Naive thymus-derived CD4-positive, alpha-beta T cell (primary cell): Measurements from ENCODE around the gene FBP2. TPM values are rescaled to one million over a fixed set of nuclear protein-coding genes. Genes with fewer than 3 reads are reported as not detected.
A peak's percentile ranks its signal among the peaks of the same experiment; 100 is the strongest.
"Not testable (repeated sequence)": the region's sequence is repeated elsewhere in the genome, so short reads cannot be mapped to it uniquely, and the experiment has no call there.

Source experiments
- ATAC-seq: fragments of 150-1000 bp; cut with Tn5 transposase; 2 replicates; pipeline ENCODE4 v1.10.0; 2021; ENCODE audit warnings: mild to moderate bottlenecking, moderate library complexity
- CTCF ChIA-PET: fragments of 350-600 bp; sonication (Branson Sonifier 250); formaldehyde crosslinking; loops from one replicate; lab custom pipeline; 2021; ENCODE audit warnings: antibody characterized with exemption; lab: Charles Lee
- POLR2A ChIA-PET: fragments of 350-600 bp; sonication (Branson Sonifier 250); formaldehyde crosslinking; loops from one replicate; lab custom pipeline; 2021; ENCODE audit warnings: antibody characterized with exemption, inconsistent platforms; lab: Charles Lee
- DNase-seq, 9 donors: peaks; one replicate each; pipeline versions ENCODE4 v3.0.0 to v3.0.0-alpha.2; 2020 to 2022; ENCODE audit warnings: mixed read lengths in 1 of 9
- H3K27ac ChIP-seq: one replicate; pipeline ENCODE4 v1.7.0; 2013; ENCODE audit warnings: mild to moderate bottlenecking, low read depth, low read length, moderate library complexity
- H3K27me3 ChIP-seq, 2 donors: one replicate each; pipeline ENCODE4 v1.7.0; 2013; ENCODE audit warnings: low read length in 2 of 2, mild to moderate bottlenecking in 2 of 2, moderate library complexity in 2 of 2; ENCODE audit not compliant: control insufficient read depth in 2 of 2, insufficient read depth in 2 of 2
- H3K36me3 ChIP-seq, 3 experiments: 1 replicate in 2 of 3; 2 replicates in 1 of 3; pipeline ENCODE4 v1.7.0; 2013; ENCODE audit warnings: low read length in 3 of 3, mild to moderate bottlenecking in 3 of 3, moderate library complexity in 1 of 3; ENCODE audit not compliant: insufficient read depth in 3 of 3, control insufficient read depth in 2 of 3
- H3K4me1 ChIP-seq, 2 donors: one replicate each; pipeline ENCODE4 v1.7.0; 2013; ENCODE audit warnings: low read length in 2 of 2, mild to moderate bottlenecking in 2 of 2, moderate library complexity in 1 of 2; ENCODE audit not compliant: control insufficient read depth in 2 of 2, insufficient read depth in 2 of 2
- H3K4me3 ChIP-seq: 2 replicates; pipeline ENCODE4 v1.7.0; 2013; ENCODE audit warnings: mild to moderate bottlenecking, low read length
- H3K9me3 ChIP-seq, 3 experiments: 1 replicate in 2 of 3; 2 replicates in 1 of 3; pipeline ENCODE4 v1.7.0; 2013; ENCODE audit warnings: low read length in 3 of 3; ENCODE audit not compliant: control insufficient read depth in 2 of 3
- H3K27ac Mint-ChIP-seq, 9 donors: one replicate each; pipeline ENCODE4 v1.8.0; 2020 to 2022; ENCODE audit warnings: mixed read lengths in 9 of 9, mild to moderate bottlenecking in 8 of 9, moderate library complexity in 5 of 9, inconsistent platforms in 2 of 9
- H3K27me3 Mint-ChIP-seq, 5 donors: one replicate each; pipeline ENCODE4 v1.8.0; 2021 to 2022; ENCODE audit warnings: mixed read lengths in 5 of 5, mild to moderate bottlenecking in 1 of 5
- H3K36me3 Mint-ChIP-seq, 5 donors: one replicate each; pipeline ENCODE4 v1.8.0; 2020 to 2022; ENCODE audit warnings: mixed read lengths in 5 of 5, mild to moderate bottlenecking in 3 of 5, inconsistent platforms in 1 of 5
- H3K4me1 Mint-ChIP-seq, 7 donors: one replicate each; pipeline ENCODE4 v1.8.0; 2020 to 2022; ENCODE audit warnings: mixed read lengths in 7 of 7, mild to moderate bottlenecking in 3 of 7, inconsistent platforms in 1 of 7
- H3K4me3 Mint-ChIP-seq, 10 donors: one replicate each; pipeline ENCODE4 v1.8.0; 2020 to 2022; ENCODE audit warnings: mild to moderate bottlenecking in 10 of 10, mixed read lengths in 10 of 10, moderate library complexity in 6 of 10, inconsistent platforms in 2 of 10
- H3K9me3 Mint-ChIP-seq, 11 donors: one replicate each; pipeline ENCODE4 v1.8.0; 2020 to 2022; ENCODE audit warnings: mixed read lengths in 11 of 11, mild to moderate bottlenecking in 4 of 11, inconsistent platforms in 1 of 11, moderate library complexity in 1 of 11
- intact Hi-C, 2 donors: fragments of 100-400 bp; cut with micrococcal nuclease; formaldehyde crosslinking; loops; one replicate each; pipeline ENCODE4 v1.15.1; 2023
- polyA plus RNA-seq, 2 donors: library from polyadenylated mRNA; unstranded; fragments of 300-500 nt; fragmentation: Illumina TruSeq; gene quantifications; one replicate each; pipeline ENCODE4 v1.2.3, GENCODE V29; 2021
- total RNA-seq, 6 experiments: library from RNA in 5 of 6; stranded (reverse) in 5 of 6; gene quantifications; 1 replicate in 5 of 6; 2 replicates in 1 of 6; pipeline ENCODE4 v1.2.3 and lab custom pipeline; 2021 to 2026

FBP2 gene
- total and polyA plus RNA-seq, 7 experiments from 2014 or later, result not detected

GRCh38 chr9:94564279-94564678, 29.3 kb downstream of the FBP2 start:
- H3K27me3 ChIP-seq, DNase-seq, POLR2A ChIA-PET, ATAC-seq, H3K9me3 Mint-ChIP-seq, H3K4me1 ChIP-seq, H3K4me3 Mint-ChIP-seq, H3K27ac ChIP-seq, H3K27ac Mint-ChIP-seq, H3K36me3 Mint-ChIP-seq, H3K4me3 ChIP-seq, CTCF ChIA-PET, intact Hi-C loops, H3K36me3 ChIP-seq, H3K9me3 ChIP-seq, H3K4me1 Mint-ChIP-seq: not testable (repeated sequence)
- H3K27me3 Mint-ChIP-seq, result peaks cover 0 to 17% (median 4%) of the 10 kb centered on the region in 5 donors

GRCh38 chr9:94563548-94563947, 30.1 kb downstream of the FBP2 start:
- POLR2A ChIA-PET, result no interaction called here

GRCh38 chr9:94560237-94560636, 33.4 kb downstream of the FBP2 start:
- intact Hi-C loops, result no loop called here
- Mint-ChIP-seq H3K4me1 (no peaks in the 10 kb centered on the region), H3K4me3 (no peak overlapping the region), H3K36me3 (no peaks in the 10 kb centered on the region), H3K27ac (no peak overlapping the region), H3K27me3 (peaks cover 0 to 17% (median 13%) of the 10 kb centered on the region in 5 donors), H3K9me3 (peaks cover 0 to 3% (median 0%) of the 10 kb centered on the region in 11 donors)
- ATAC-seq (no peak), DNase-seq (no peak)
- POLR2A ChIA-PET, result no interaction called here
- Histone ChIP-seq H3K4me3 (no peak overlapping the region), H3K9me3 (no peaks in the 10 kb centered on the region), H3K36me3 (no peaks in the 10 kb centered on the region), H3K27me3 (no peaks in the 10 kb centered on the region), H3K4me1 (no peaks in the 10 kb centered on the region), H3K27ac (no peak overlapping the region)
- CTCF ChIA-PET, result no interaction called here

More at GRCh38 chr9:94563548-94563947, 30.1 kb downstream of the FBP2 start:
- Histone ChIP-seq H3K4me1 (no peaks in the 10 kb centered on the region), H3K27me3 (no peaks in the 10 kb centered on the region), H3K9me3 (no peaks in the 10 kb centered on the region), H3K4me3 (no peak overlapping the region), H3K36me3 (no peaks in the 10 kb centered on the region), H3K27ac (no peak overlapping the region)
- CTCF ChIA-PET, result no interaction called here
- H3K36me3 Mint-ChIP-seq, result no peaks in the 10 kb centered on the region
- no peak overlapping the region for H3K4me3 Mint-ChIP-seq
- intact Hi-C loops, result no loop called here
- ATAC-seq, result no peak
- H3K4me1 Mint-ChIP-seq, result no peaks in the 10 kb centered on the region
- no peak for DNase-seq
- no peak overlapping the region for H3K27ac Mint-ChIP-seq
- peaks cover 0 to 17% (median 4%) of the 10 kb centered on the region in 5 donors for H3K27me3 Mint-ChIP-seq
- H3K9me3 Mint-ChIP-seq, result peaks cover 0 to 3% (median 0%) of the 10 kb centered on the region in 11 donors

- Mint-ChIP-seq H3K9me3 (peaks cover 0 to 3% (median 0%) of the 10 kb centered on the region in 11 donors), H3K27me3 (peaks cover 0 to 15% (median 2%) of the 10 kb centered on the region in 5 donors), H3K4me1 (no peaks in the 10 kb centered on the region), H3K27ac (no peak overlapping the region), H3K36me3 (no peaks in the 10 kb centered on the region), H3K4me3 (no peak overlapping the region)
- Histone ChIP-seq H3K27ac (no peak overlapping the region), H3K9me3 (no peaks in the 10 kb centered on the region), H3K36me3 (no peaks in the 10 kb centered on the region), H3K27me3 (no peaks in the 10 kb centered on the region), H3K4me3 (no peak overlapping the region), H3K4me1 (no peaks in the 10 kb centered on the region)
- ATAC-seq (no peak), DNase-seq (no peak)
- ChIA-PET POLR2A (no interaction called here), CTCF (no interaction called here)
- intact Hi-C loops, result no loop called here
Observed at GRCh38 chr9:94557376-94557775, 36.2 kb downstream of the FBP2 start.

GRCh38 chr9:94554439-94555331, 38.9 kb downstream of the FBP2 start, which contains the start of gene PCAT7:
Gene PCAT7 (plus strand): TSS chr9:94555083.
- POLR2A ChIA-PET, result no interaction called here

GRCh38 chr9:94554078-94554438, 39.6 kb downstream of the FBP2 start:
- CTCF ChIA-PET, result no interaction called here
- no peaks in the 10 kb centered on the region for H3K4me1 Mint-ChIP-seq

More at GRCh38 chr9:94554439-94555331, 38.9 kb downstream of the FBP2 start, which contains the start of gene PCAT7:
- Mint-ChIP-seq H3K4me3 (no peak within 1 kb of the TSS), H3K36me3 (no peaks in the 10 kb centered on the region), H3K9me3 (peaks cover 0 to 3% (median 0%) of the 10 kb centered on the region in 11 donors), H3K4me1 (no peaks in the 10 kb centered on the region), H3K27ac (no peak within 1 kb of the TSS), H3K27me3 (peaks cover 0 to 29% (median 0%) of the 10 kb centered on the region in 5 donors)
- peak in 3 of 9 donors; percentile 3 to 15 (median 7) for DNase-seq
- intact Hi-C loops, result loop anchor here in 1 of 2 donors (5.0 kb wide), 1 partner anchor 48 kb away; no protein-coding TSS in a partner anchor
- H3K9me3 ChIP-seq, result no peaks in the 10 kb centered on the region
- ATAC-seq, result peak; percentile 65
- H3K36me3 ChIP-seq, result no peaks in the 10 kb centered on the region
- CTCF ChIA-PET, result no interaction called here
- H3K27ac ChIP-seq, result no peak within 1 kb of the TSS
- H3K4me3 ChIP-seq, result no peak within 1 kb of the TSS
- H3K4me1 ChIP-seq, result no peaks in the 10 kb centered on the region
- H3K27me3 ChIP-seq, result no peaks in the 10 kb centered on the region

More at GRCh38 chr9:94554078-94554438, 39.6 kb downstream of the FBP2 start:
- DNase-seq, result no peak
- H3K36me3 Mint-ChIP-seq, result no peaks in the 10 kb centered on the region
- Histone ChIP-seq H3K36me3 (no peaks in the 10 kb centered on the region), H3K27me3 (no peaks in the 10 kb centered on the region), H3K4me1 (no peaks in the 10 kb centered on the region), H3K4me3 (no peak overlapping the region), H3K27ac (no peak overlapping the region), H3K9me3 (no peaks in the 10 kb centered on the region)
- POLR2A ChIA-PET, result no interaction called here
- intact Hi-C loops, result loop anchor here in 1 of 2 donors (5.0 kb wide), 1 partner anchor 48 kb away; no protein-coding TSS in a partner anchor
- peaks cover 0 to 3% (median 0%) of the 10 kb centered on the region in 11 donors for H3K9me3 Mint-ChIP-seq
- H3K27me3 Mint-ChIP-seq, result peaks cover 0 to 34% (median 4%) of the 10 kb centered on the region in 5 donors
- no peak overlapping the region for H3K4me3 Mint-ChIP-seq
- no peak overlapping the region for H3K27ac Mint-ChIP-seq
- ATAC-seq, result peak; percentile 29
